Lung (tissue), 12 donors: Measurements from ENCODE around the gene DCXR. TPM values are rescaled to one million over a fixed set of nuclear protein-coding genes. Genes with fewer than 3 reads are reported as not detected.

Source experiments
- ATAC-seq: fragments of 200-7000 bp; cut with Tn5 transposase; one replicate; pipeline ENCODE4 v1.9.1; 2020; ENCODE audit warnings: moderate number of reproducible peaks; ENCODE audit not compliant: insufficient read depth, low FRiP score
- DNase-seq, 3 donors: peaks; one replicate each; pipeline ENCODE4 v3.0.0-alpha.2; 2013 to 2017
- H3K27ac ChIP-seq, 2 donors: one replicate each; pipeline ENCODE4 v1.5.1; 2013; ENCODE audit warnings: mild to moderate bottlenecking in 2 of 2, moderate library complexity in 2 of 2, control low read depth in 1 of 2, inconsistent platforms in 1 of 2, low read depth in 1 of 2, low read length in 1 of 2
- H3K27me3 ChIP-seq, 3 donors: one replicate each; pipeline ENCODE4 v1.5.1; 2013; ENCODE audit warnings: low read length in 2 of 3; ENCODE audit not compliant: control insufficient read depth in 3 of 3, insufficient read depth in 3 of 3
- H3K36me3 ChIP-seq, 4 donors: one replicate each; pipeline ENCODE4 v1.5.1; 2013; ENCODE audit warnings: low read length in 4 of 4, mild to moderate bottlenecking in 1 of 4, moderate library complexity in 1 of 4; ENCODE audit not compliant: control insufficient read depth in 4 of 4, insufficient read depth in 4 of 4
- H3K4me1 ChIP-seq, 5 donors: one replicate each; pipeline ENCODE4 v1.5.1; 2013; ENCODE audit warnings: low read length in 5 of 5, mild to moderate bottlenecking in 2 of 5, moderate library complexity in 1 of 5; ENCODE audit not compliant: control insufficient read depth in 5 of 5, insufficient read depth in 5 of 5
- H3K4me3 ChIP-seq: one replicate; pipeline ENCODE4 v1.5.1; 2013; ENCODE audit warnings: mild to moderate bottlenecking, control low read depth, moderate library complexity
- H3K9ac ChIP-seq, 2 donors: one replicate each; pipeline ENCODE4 v1.5.1; 2013; ENCODE audit warnings: low read length in 2 of 2, control low read depth in 1 of 2; ENCODE audit not compliant: insufficient read depth in 1 of 2
- H3K9me3 ChIP-seq, 4 donors: one replicate each; pipeline ENCODE4 v1.5.1; 2013; ENCODE audit warnings: low read length in 3 of 4, mild to moderate bottlenecking in 1 of 4, moderate library complexity in 1 of 4; ENCODE audit not compliant: control insufficient read depth in 4 of 4, insufficient read depth in 3 of 4
- CTCF ChIP-seq: IDR thresholded peaks from 2 replicates; pipeline ENCODE4 v1.5.1; 2012; ENCODE audit warnings: mild to moderate bottlenecking; ENCODE audit errors: control extremely low read depth, extremely low read depth
- WGBS, 2 donors: extraction: QIAGEN DNeasy Blood & Tissue Kit; methylation state at CpG; one replicate each; pipeline ENCODE4 v1.1.7; 2013; 5-methylcytosine and 5-hydroxymethylcytosine counted together
- polyA plus RNA-seq, 2 donors: library from polyadenylated mRNA; stranded (reverse); fragments of 200-250 nt; gene quantifications; one replicate each; pipeline ENCODE4 v1.2.1, GENCODE V29; 2013
- total RNA-seq, 2 donors: library from RNA; depleted of rRNA in 1 of 2; stranded (reverse); fragments of >200 nt in 1 of 2; gene quantifications; one replicate each; pipeline ENCODE4 v1.2.1, GENCODE V29; 2014 to 2021
- donor health status: control.
- donor health status: control.
- donor health status: Bipolar disorder and iron deficiency.
- donor health status: healthy.
- donor health status: DM: yes; HTN: yes; CAD: no.

DCXR gene
- total and polyA plus RNA-seq, 4 donors, result 41.6 to 246 (median 206) TPM

- no peak overlapping the region for H3K27ac ChIP-seq
- ATAC-seq (no peak), DNase-seq (no peak)
- H3K36me3 ChIP-seq, result peaks cover 0 to 3% (median under 1%) of the 10 kb centered on the region in 4 donors
- no peak overlapping the region for H3K9ac ChIP-seq
- H3K4me3 ChIP-seq, result no peak overlapping the region
- no peak for TF ChIP-seq CTCF
- peaks cover 0 to 15% (median 0%) of the 10 kb centered on the region in 5 donors for H3K4me1 ChIP-seq
- no peaks in the 10 kb centered on the region for H3K27me3 ChIP-seq
- H3K9me3 ChIP-seq, result no peaks in the 10 kb centered on the region
- WGBS, 2 donors, result 67% methylated on average over 26 to 31 of the region's 31 CpGs
Observed at GRCh38 chr17:82029990-82030469, 7.5 kb downstream of the DCXR start.

- DNase-seq (no peak), ATAC-seq (no peak)
- no peak overlapping the region for H3K4me3 ChIP-seq
- 95 to 99% methylated on average over 16 of the region's 16 CpGs for WGBS, 2 donors
- peaks cover 0 to 15% (median 4%) of the 10 kb centered on the region in 5 donors for H3K4me1 ChIP-seq
- no peaks in the 10 kb centered on the region for H3K27me3 ChIP-seq
- no peak overlapping the region for H3K9ac ChIP-seq
- H3K9me3 ChIP-seq, result no peaks in the 10 kb centered on the region
- H3K36me3 ChIP-seq, result peaks cover 0 to 3% (median under 1%) of the 10 kb centered on the region in 4 donors
- TF ChIP-seq CTCF, result no peak
- H3K27ac ChIP-seq, result no peak overlapping the region
Observed at GRCh38 chr17:82029391-82029790, 8.1 kb downstream of the DCXR start.

- peaks cover 0 to 3% (median 0%) of the 10 kb centered on the region in 4 donors for H3K36me3 ChIP-seq
- H3K27me3 ChIP-seq, result no peaks in the 10 kb centered on the region
- ATAC-seq (no peak), DNase-seq (no peak)
- no peak overlapping the region for H3K4me3 ChIP-seq
- H3K4me1 ChIP-seq, result peaks cover 0 to 19% (median 8%) of the 10 kb centered on the region in 5 donors
- no peak overlapping the region for H3K27ac ChIP-seq
- no peak for TF ChIP-seq CTCF
- WGBS, 2 donors, result 97 to 99% methylated on average over 7 to 9 of the region's 9 CpGs
- no peak overlapping the region for H3K9ac ChIP-seq
- H3K9me3 ChIP-seq, result no peaks in the 10 kb centered on the region
Observed at GRCh38 chr17:82028966-82029365, 8.5 kb downstream of the DCXR start.

GRCh38 chr17:82028246-82028645, 9.3 kb downstream of the DCXR start:
- TF ChIP-seq CTCF, result no peak
- Histone ChIP-seq H3K36me3 (peaks cover 0 to 3% (median 0%) of the 10 kb centered on the region in 4 donors), H3K27ac (no peak overlapping the region), H3K27me3 (no peaks in the 10 kb centered on the region), H3K4me3 (no peak overlapping the region), H3K9me3 (no peaks in the 10 kb centered on the region), H3K4me1 (peaks cover 0 to 24% (median 8%) of the 10 kb centered on the region in 5 donors), H3K9ac (no peak overlapping the region)
- DNase-seq, result no peak
- 96 to 97% methylated on average over 13 of the region's 13 CpGs for WGBS, 2 donors
- ATAC-seq, result no peak
